Measurements from ENCODE around the gene ABCC11.

ABCC11 gene

GRCh38 chr16:48140821-48141220, 106.5 kb downstream of the ABCC11 start:
- no peak for TF ChIP-seq EZH2phosphoT487 (conservative IDR thresholded peaks at IDR 0.05; ENCODE audit: low read length)
- TF ChIP-seq, protein P1, sequence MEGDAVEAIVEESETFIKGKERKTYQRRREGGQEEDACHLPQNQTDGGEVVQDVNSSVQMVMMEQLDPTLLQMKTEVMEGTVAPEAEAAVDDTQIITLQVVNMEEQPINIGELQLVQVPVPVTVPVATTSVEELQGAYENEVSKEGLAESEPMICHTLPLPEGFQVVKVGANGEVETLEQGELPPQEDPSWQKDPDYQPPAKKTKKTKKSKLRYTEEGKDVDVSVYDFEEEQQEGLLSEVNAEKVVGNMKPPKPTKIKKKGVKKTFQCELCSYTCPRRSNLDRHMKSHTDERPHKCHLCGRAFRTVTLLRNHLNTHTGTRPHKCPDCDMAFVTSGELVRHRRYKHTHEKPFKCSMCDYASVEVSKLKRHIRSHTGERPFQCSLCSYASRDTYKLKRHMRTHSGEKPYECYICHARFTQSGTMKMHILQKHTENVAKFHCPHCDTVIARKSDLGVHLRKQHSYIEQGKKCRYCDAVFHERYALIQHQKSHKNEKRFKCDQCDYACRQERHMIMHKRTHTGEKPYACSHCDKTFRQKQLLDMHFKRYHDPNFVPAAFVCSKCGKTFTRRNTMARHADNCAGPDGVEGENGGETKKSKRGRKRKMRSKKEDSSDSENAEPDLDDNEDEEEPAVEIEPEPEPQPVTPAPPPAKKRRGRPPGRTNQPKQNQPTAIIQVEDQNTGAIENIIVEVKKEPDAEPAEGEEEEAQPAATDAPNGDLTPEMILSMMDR (IDR thresholded peaks at IDR 0.05; ENCODE audit: insufficient read depth, low read length, poor library complexity, severe bottlenecking): no peak

GRCh38 chr16:48139517-48139916, 107.8 kb downstream of the ABCC11 start:
- Histone ChIP-seq H3K4me3 (ENCODE audit: insufficient read depth, low read length, poor library complexity, severe bottlenecking) (no peak overlapping the region), H4K20me1 (ENCODE audit: low read depth, low read length) (no peaks in the 10 kb centered on the region), H3K9me2 (replicated peaks; ENCODE audit: insufficient read depth, low read length) (no peaks in the 10 kb centered on the region), H3K27me3 (ENCODE audit: low read length) (no peaks in the 10 kb centered on the region), H3K4me2 (ENCODE audit: low read depth, low read length, poor library complexity, severe bottlenecking) (no peak overlapping the region), H3K9me3 (ENCODE audit: insufficient read depth, low read length) (no peaks in the 10 kb centered on the region), H3K79me2 (ENCODE audit: insufficient read depth, low read length) (no peaks in the 10 kb centered on the region), H3K36me3 (ENCODE audit: low read length) (no peaks in the 10 kb centered on the region), H2AFZ (ENCODE audit: low read depth, low read length, severe bottlenecking) (no peak overlapping the region), H3K27ac (ENCODE audit: low read depth, low read length) (no peak overlapping the region), H3K9ac (ENCODE audit: low read length) (no peak overlapping the region), H3F3A (ENCODE audit: insufficient read depth) (no peaks in the 10 kb centered on the region)
- TF ChIP-seq EZH2phosphoT487 (conservative IDR thresholded peaks at IDR 0.05; ENCODE audit: low read length): no peak
- TF ChIP-seq, protein P1 (IDR thresholded peaks at IDR 0.05; ENCODE audit: insufficient read depth, low read length, poor library complexity, severe bottlenecking): no peak

More at GRCh38 chr16:48140821-48141220, 106.5 kb downstream of the ABCC11 start:
- no peaks in the 10 kb centered on the region for H3F3A ChIP-seq (ENCODE audit: insufficient read depth)
- no peaks in the 10 kb centered on the region for H4K20me1 ChIP-seq (ENCODE audit: low read depth, low read length)
- no peak overlapping the region for H3K9ac ChIP-seq (ENCODE audit: low read length)
- no peak overlapping the region for H3K4me3 ChIP-seq (ENCODE audit: insufficient read depth, low read length, poor library complexity, severe bottlenecking)
- no peaks in the 10 kb centered on the region for H3K79me2 ChIP-seq (ENCODE audit: insufficient read depth, low read length)
- no peak overlapping the region for H2AFZ ChIP-seq (ENCODE audit: low read depth, low read length, severe bottlenecking)
- H3K27ac ChIP-seq (ENCODE audit: low read depth, low read length): no peak overlapping the region
- no peaks in the 10 kb centered on the region for H3K36me3 ChIP-seq (ENCODE audit: low read length)
- no peaks in the 10 kb centered on the region for H3K9me3 ChIP-seq (ENCODE audit: insufficient read depth, low read length)
- H3K4me2 ChIP-seq (ENCODE audit: low read depth, low read length, poor library complexity, severe bottlenecking): no peak overlapping the region
- no peaks in the 10 kb centered on the region for H3K9me2 ChIP-seq (replicated peaks; ENCODE audit: insufficient read depth, low read length)
- H3K27me3 ChIP-seq (ENCODE audit: low read length): no peaks in the 10 kb centered on the region

DNA sequence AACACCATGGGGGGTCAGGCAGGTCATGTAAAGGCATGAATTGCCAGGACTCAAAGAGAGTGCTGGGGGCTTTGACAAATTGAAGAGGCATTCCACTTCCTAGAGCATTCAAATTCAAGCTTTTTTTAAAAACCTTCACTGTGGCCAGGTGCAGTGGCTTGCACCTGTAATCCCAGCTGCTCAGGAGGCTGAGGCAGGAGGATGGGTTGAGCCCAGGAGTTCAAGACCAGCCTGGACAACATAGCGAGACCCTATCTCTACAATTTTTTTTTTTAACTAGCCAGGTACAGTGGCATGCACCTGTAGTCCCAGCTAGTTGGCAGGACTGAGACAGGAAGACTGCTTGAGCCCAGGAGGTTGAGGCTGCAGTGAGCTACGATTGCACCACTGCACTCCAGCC, 108.8 kb downstream of the ABCC11 start:
- TF ChIP-seq EZH2phosphoT487 (conservative IDR thresholded peaks at IDR 0.05; ENCODE audit: low read length): no peak
- TF ChIP-seq, protein P1 (IDR thresholded peaks at IDR 0.05; ENCODE audit: insufficient read depth, low read length, poor library complexity, severe bottlenecking): no peak
- Histone ChIP-seq H4K20me1 (ENCODE audit: low read depth, low read length) (no peaks in the 10 kb centered on the region), H3K27ac (ENCODE audit: low read depth, low read length) (no peak overlapping the region), H3K4me2 (ENCODE audit: low read depth, low read length, poor library complexity, severe bottlenecking) (no peak overlapping the region), H3K9me3 (ENCODE audit: insufficient read depth, low read length) (no peaks in the 10 kb centered on the region), H3F3A (ENCODE audit: insufficient read depth) (no peaks in the 10 kb centered on the region), H3K27me3 (ENCODE audit: low read length) (no peaks in the 10 kb centered on the region), H3K36me3 (ENCODE audit: low read length) (no peaks in the 10 kb centered on the region), H3K9me2 (replicated peaks; ENCODE audit: insufficient read depth, low read length) (no peaks in the 10 kb centered on the region), H3K79me2 (ENCODE audit: insufficient read depth, low read length) (no peaks in the 10 kb centered on the region), H2AFZ (ENCODE audit: low read depth, low read length, severe bottlenecking) (no peak overlapping the region), H3K4me3 (ENCODE audit: insufficient read depth, low read length, poor library complexity, severe bottlenecking) (no peak overlapping the region), H3K9ac (ENCODE audit: low read length) (no peak overlapping the region)

All from SU-DHL-6 (cell line).